ENCODE results near the gene PLBD1. TPM values are rescaled to one million over a fixed set of nuclear protein-coding genes. Genes with fewer than 3 reads are reported as not detected.

Gene PLBD1
- total RNA-seq, 2 donors from 2014 or later: 5.7 to 19.5 TPM

GRCh38 chr12:14612250-14612649 is 44.6 kb upstream of the PLBD1 start:
- no peaks in the 10 kb centered on the region for H3K27me3 ChIP-seq (replicated peaks; ENCODE audit: insufficient read depth)
- DNase-seq (ENCODE audit: low spot score): no peak

GRCh38 chr12:14611640-14612203 is 44.0 kb upstream of the PLBD1 start:
- no peaks in the 10 kb centered on the region for H3K27me3 ChIP-seq (replicated peaks; ENCODE audit: insufficient read depth)
- no peak overlapping the region for H3K4me3 ChIP-seq
- TF ChIP-seq CTCF (IDR thresholded peaks at IDR 0.05): no peak
- no peak for TF ChIP-seq POLR2A (IDR thresholded peaks at IDR 0.05)
- no peak for TF ChIP-seq POLR2AphosphoS5 (IDR thresholded peaks at IDR 0.05)

More at GRCh38 chr12:14612250-14612649, 44.6 kb upstream of the PLBD1 start:
- no peak for TF ChIP-seq POLR2A (IDR thresholded peaks at IDR 0.05)
- TF ChIP-seq CTCF (IDR thresholded peaks at IDR 0.05): no peak
- no peak for TF ChIP-seq POLR2AphosphoS5 (IDR thresholded peaks at IDR 0.05)
- no peak overlapping the region for H3K4me3 ChIP-seq
- no peaks in the 10 kb centered on the region for H3K9me3 ChIP-seq
- intact Hi-C loops (cut with DNase I): no loop called here
- H3K36me3 ChIP-seq: no peaks in the 10 kb centered on the region
- 97% methylated on average over 3 of the region's 3 CpGs for WGBS
- H3K27ac ChIP-seq: no peak overlapping the region
- H3K4me1 ChIP-seq (replicated peaks): no peaks in the 10 kb centered on the region

DNA sequence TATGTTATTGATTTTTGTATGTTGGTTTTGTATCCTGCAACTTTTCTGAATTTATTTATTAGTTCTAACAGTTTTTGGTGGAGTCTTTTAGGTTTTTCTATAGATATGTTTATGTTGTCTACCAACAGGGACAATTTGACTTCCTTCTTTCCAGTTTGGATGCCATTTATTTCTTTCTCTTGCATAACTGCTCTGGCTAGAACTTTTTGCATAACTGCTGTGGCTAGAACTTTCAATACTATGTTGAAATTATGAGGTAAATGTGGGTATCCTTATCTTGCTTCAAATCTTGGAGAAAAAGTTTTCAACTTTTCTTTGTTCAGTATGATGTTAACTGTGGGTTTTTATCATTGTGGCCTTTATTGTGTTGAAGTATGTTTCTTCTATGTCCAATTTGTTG is 39.9 kb upstream of the PLBD1 start:
- no peak overlapping the region for H3K27ac ChIP-seq
- H3K36me3 ChIP-seq: no peaks in the 10 kb centered on the region
- DNase-seq (ENCODE audit: low spot score): no peak
- TF ChIP-seq CTCF (IDR thresholded peaks at IDR 0.05) (no peak), POLR2AphosphoS5 (IDR thresholded peaks at IDR 0.05) (no peak), POLR2A (IDR thresholded peaks at IDR 0.05) (no peak)
- no peaks in the 10 kb centered on the region for H3K4me1 ChIP-seq (replicated peaks)
- no peaks in the 10 kb centered on the region for H3K9me3 ChIP-seq
- intact Hi-C loops (cut with DNase I): no loop called here
- no peak overlapping the region for H3K4me3 ChIP-seq
- H3K27me3 ChIP-seq (replicated peaks; ENCODE audit: insufficient read depth): no peaks in the 10 kb centered on the region

More at GRCh38 chr12:14611640-14612203, 44.0 kb upstream of the PLBD1 start:
- intact Hi-C loops (cut with DNase I): no loop called here
- WGBS: 94% methylated on average over 3 of the region's 3 CpGs
- Histone ChIP-seq H3K9me3 (no peaks in the 10 kb centered on the region), H3K36me3 (no peaks in the 10 kb centered on the region), H3K4me1 (replicated peaks) (no peaks in the 10 kb centered on the region), H3K27ac (no peak overlapping the region)
- DNase-seq (ENCODE audit: low spot score): no peak

GRCh38 chr12:14605401-14605989 is 37.8 kb upstream of the PLBD1 start:
- no peak overlapping the region for H3K27ac ChIP-seq
- H3K4me3 ChIP-seq: no peak overlapping the region
- no peaks in the 10 kb centered on the region for H3K27me3 ChIP-seq (replicated peaks; ENCODE audit: insufficient read depth)
- H3K4me1 ChIP-seq (replicated peaks): no peaks in the 10 kb centered on the region
- 84% methylated on average over 3 of the region's 3 CpGs for WGBS
- H3K36me3 ChIP-seq: no peaks in the 10 kb centered on the region
- no peak for TF ChIP-seq POLR2AphosphoS5 (IDR thresholded peaks at IDR 0.05)
- no peak for TF ChIP-seq POLR2A (IDR thresholded peaks at IDR 0.05)
- no peak for TF ChIP-seq CTCF (IDR thresholded peaks at IDR 0.05)
- H3K9me3 ChIP-seq: no peaks in the 10 kb centered on the region
- intact Hi-C loops (cut with DNase I): no loop called here
- no peak for DNase-seq (ENCODE audit: low spot score)
